HG03520 (cell line): ENCODE measurements around the gene ELAC1.

Experiments
- ATAC-seq: cut with Tn5 transposase; IDR thresholded peaks from one replicate; pipeline ENCODE4 v1.9.1; 2021; ENCODE audit warnings: mild to moderate bottlenecking, moderate library complexity; ENCODE audit not compliant: unreplicated experiment

Gene ELAC1

DNA sequence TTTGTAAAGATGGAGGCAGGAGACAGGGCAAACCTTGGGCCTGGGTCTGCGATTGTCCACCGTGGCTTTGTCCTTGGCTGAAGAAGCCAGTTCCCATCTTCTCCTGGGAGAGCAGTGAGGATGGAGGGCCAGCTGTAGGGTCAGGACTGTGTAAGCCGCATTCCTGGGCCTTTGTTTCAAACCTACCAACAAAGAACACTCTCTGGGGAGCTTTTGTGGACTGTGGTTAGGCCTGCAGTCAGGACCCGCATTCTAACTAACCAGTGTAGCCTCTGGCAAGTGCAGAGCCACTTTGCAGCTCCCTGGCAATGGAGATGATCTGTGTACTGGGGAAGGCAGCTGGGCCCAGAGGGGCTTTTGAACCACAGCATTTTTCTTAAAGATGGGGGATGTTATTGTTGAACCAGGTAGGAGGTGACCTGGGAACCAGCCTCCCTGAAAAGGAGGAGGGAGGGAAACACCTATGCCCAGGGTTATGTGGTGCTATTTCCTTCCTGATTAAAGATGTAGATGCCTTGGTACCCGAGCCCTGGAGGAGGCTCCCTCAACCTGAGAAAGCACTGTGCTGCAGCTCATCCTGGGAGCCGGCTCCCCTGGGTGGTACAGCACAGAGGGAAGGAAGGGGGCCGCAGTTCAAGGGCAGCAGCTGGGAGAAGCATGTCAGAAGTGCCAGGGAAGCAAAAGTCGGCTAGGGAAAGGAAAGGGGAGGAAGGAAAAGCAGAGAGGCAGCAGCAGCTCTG lies 49.5 kb downstream of the ELAC1 start:
- no peak for ATAC-seq

DNA sequence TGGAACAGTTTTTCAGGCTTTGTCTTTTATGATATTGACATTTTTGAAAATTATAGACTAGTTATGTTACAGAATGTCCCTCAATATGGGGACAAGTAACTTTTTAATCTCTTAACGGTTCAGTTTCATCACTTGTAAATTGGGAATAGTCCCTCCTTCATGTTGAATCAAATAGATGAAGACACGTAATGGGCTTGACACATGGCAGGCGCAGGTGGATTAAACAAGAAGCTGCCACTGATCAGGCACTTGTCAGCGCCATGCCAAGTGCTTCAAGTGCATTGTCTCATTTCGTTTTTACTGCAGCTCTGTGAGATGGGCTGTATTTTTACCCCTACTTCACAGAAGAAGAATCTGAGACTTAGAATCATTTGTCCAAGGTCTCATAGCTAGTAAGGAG lies 52.7 kb downstream of the ELAC1 start:
- no peak for ATAC-seq

DNA sequence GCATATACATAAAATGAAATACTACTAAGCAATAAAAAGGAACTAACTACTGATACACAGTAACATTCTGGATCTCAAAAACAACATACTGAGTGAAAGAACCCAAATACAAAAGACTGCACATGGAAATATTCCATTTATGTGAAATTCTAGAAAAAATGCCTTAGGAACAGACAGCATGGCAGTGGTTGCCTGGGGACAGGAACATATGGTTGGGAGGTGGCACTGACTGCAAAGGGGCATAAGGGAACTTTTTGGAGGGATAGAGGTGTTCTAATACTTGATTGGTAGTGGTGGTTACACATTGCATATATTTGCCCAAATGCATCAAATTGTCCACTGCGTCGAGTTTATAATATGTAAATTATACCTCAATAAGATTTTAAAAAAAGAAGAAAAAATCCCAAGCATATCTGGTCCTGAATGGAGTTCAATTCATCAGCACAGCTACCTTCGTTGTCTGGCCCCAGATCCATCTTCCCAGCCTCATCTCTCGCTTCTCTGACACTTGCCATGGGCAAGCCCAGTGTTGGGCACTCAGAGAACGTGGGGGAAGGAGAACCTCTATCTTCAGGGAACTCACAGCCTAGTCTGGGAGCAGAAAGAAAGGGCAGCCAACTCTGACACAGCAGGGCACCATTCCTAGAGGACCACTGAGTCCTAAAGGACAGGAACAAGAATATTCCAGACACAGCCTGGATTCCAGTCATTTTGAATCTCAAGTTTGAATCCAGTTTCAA lies 53.6 kb downstream of the ELAC1 start:
- ATAC-seq = no peak

DNA sequence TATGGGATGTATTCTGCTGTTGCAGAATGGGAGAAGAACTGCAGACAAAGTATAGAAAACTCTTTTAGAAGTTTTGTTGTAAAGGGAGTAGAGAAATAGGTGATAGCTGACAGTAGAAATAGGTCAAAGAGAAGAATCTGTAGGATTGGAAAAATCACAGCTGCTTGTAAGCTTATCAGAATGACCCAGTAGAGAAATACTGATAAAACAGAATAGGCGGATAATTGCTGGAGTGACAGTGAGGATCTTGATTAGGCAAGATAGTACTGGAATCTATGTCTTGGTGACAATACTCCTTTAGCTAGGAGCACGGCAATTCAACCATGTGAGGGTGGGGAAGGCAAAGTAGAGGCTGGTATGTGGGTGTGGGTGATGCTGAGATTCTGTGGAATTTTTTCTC lies 57.7 kb downstream of the ELAC1 start:
- no peak for ATAC-seq

DNA sequence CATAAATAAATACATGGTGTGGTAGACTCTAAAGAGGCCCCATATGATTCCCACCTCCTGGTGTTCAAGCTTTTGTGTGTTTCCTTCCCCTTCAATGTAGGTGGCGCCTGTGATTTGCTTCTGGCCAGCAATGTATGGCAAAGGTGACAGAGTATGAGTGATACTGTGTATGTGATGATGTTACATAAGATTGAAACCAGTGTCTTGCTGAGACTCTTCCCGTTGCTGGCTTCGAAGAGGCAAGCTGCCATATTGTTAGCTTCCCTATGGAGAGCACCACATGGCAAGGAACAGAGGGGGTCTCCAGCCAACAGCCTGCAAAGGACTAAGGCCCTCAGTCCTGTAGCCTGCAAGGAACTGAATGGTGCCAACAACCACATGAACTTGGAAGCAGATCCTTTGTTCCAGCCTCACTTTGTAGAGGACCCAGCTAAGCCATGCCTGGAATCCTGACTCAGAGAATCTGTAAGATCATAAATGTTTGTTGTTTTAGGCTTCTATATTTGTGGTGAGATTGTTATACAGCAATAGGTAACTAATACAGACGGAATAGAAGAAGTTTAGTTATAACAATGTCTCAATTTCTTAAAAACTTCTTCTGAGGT lies 60.5 kb downstream of the ELAC1 start:
- ATAC-seq = peak; percentile 26

DNA sequence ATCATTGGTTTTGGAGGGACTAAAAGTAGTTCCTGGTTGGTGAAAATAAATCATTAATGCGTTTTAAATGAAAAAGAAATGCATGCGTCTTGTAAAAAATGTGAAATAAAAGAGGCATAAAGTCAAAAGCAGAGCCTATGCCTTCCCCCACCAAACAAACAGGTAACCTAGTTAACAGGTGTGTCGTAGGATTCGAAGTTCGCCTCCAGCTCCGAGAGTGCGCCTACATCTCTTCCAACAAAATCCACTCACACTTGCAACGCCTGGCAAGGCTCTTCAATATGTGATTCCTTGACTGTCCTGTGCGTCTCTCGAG lies 61.5 kb downstream of the ELAC1 start:
- peak; percentile 3 for ATAC-seq

DNA sequence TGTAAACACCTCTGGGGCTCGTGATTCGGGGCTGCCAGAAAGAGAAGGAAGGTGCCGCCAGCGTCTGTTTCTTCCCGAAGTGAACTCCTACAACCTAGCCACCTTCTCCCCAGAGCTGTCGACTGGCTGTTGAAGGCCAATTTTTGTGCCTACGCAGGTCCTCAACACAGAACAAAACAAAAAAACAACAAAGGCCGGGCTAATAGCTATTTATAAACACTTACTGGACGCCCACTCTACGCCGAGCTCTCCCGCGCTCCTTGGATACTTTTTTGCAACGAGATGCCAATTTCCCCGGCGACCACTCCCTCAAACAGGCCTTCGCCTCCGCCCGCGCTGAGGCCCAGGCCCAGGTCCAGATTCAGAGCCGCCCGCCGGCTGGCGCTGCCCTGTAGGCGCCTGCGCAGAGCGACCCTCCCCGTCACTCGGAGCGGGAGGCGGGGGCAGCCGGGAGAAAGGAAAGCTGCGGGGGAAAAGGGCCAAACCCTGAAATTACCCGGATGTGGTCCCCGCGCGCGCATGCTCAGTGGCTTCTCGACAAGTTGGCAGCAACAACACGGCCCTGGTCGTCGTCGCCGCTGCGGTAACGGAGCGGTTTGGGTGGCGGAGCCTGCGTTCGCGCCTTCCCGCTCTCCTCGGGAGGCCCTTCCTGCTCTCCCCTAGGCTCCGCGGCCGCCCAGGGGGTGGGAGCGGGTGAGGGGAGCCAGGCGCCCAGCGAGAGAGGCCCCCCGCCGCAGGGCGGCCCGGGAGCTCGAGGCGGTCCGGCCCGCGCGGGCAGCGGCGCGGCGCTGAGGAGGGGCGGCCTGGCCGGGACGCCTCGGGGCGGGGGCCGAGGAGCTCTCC lies 62.1 kb downstream of the ELAC1 start, which contains the start of gene SMAD4:
Gene SMAD4, plus strand, starts transcription at position 520 of the 843 bp plus-strand sequence. CDS start 16,834 bp downstream, outside the sequence.
- ATAC-seq = peak; percentile 67

DNA sequence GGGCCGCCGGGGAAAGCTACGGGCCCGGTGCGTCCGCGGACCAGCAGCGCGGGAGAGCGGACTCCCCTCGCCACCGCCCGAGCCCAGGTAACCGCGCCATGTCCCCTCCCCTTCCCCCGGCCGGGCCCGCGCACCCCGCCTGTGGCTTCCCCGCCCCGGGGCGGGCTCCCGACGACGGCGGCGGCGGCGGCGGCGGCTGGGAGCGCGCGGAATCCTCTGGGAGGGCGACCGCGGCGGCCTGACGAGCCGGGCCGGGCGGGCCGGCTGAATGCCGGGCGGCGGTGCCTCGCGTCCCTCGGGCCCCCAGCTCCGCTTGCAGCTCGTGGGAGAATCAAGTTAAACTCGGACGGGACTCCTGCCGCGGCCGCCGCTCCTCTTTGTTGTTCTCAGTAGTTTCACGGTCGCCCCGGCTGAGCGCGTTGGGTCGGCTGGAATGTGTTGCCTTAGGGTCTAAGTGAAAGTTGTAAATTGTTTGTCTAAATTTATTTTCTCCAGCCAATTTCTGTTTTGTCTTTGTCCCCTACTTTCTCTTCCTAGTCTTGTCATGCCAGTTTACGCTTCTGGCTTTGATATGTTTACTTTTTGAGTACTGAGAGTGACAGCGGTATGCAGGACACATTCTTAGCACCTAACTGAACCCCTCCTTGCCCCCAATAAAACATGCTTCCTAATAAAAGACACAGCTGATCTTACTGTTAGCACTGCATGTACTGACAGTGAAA lies 62.9 kb downstream of the ELAC1 start:
- ATAC-seq = peak; percentile 48

DNA sequence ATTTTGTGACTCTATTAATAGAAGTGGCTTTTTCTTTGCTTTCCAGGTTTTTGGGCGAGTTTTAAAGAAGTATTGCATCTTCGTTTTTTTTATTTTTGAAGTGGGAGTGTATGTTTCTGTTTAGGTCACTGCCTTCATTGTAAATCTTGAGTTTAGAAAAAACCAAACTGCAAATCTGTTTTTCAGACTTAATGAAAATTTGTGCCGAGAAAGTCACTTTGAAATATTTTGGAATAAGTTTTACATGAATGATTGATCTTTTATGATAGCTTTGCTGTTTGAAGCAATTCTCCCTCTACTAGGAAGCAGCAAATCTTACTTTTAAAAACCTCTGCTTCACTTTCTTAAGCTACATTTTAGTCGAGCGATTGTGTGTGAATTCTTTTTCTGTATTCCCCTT lies 64.4 kb downstream of the ELAC1 start:
- ATAC-seq = no peak

DNA sequence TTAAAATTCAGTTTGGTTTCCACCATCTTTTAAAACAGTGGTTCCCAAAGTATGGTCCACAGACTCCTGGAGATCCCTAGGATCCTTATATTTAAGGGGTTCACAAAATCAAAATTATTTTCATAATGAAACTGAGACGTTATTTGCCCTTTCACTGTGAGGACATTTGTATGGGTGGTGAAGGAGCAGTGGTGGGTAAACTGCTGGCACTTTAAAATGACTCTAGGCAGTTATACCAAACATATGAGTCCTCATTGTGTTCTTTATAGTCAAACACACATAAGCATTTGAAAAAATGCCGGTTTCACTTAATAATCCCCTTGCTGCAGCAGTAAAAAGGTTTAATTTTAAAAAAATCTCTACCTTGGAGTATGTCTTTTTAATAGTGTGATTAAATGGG lies 69.4 kb downstream of the ELAC1 start:
- no peak for ATAC-seq
